GM18868 (cell line): ENCODE results near the gene USP15.

Experiments
- ATAC-seq: cut with Tn5 transposase; IDR thresholded peaks from one replicate; pipeline ENCODE4 v1.9.1; 2021; ENCODE audit warnings: mild to moderate bottlenecking, moderate library complexity; ENCODE audit not compliant: unreplicated experiment

USP15 gene

GRCh38 chr12:62259993-62260732 lies at the start of gene USP15:
Gene USP15, plus strand, starts transcription at chr12:62260404. Its CDS starts 11 bp downstream, at chr12:62260415.
- peak; percentile 77 for ATAC-seq

- peak; percentile 89 for ATAC-seq
Observed at GRCh38 chr12:62210422-62210821, 49.8 kb upstream of the USP15 start.

- ATAC-seq: no peak
Observed at GRCh38 chr12:62211510-62211909, 48.7 kb upstream of the USP15 start.

- no peak for ATAC-seq
Observed at GRCh38 chr12:62214846-62215245, 45.4 kb upstream of the USP15 start.

GRCh38 chr12:62215506-62215905 lies 44.7 kb upstream of the USP15 start:
- no peak for ATAC-seq

GRCh38 chr12:62217466-62218194 lies 42.6 kb upstream of the USP15 start:
- ATAC-seq: no peak

- no peak for ATAC-seq
Observed at GRCh38 chr12:62221107-62221506, 39.1 kb upstream of the USP15 start.

GRCh38 chr12:62224601-62225000 lies 35.6 kb upstream of the USP15 start:
- no peak for ATAC-seq

GRCh38 chr12:62227091-62227490 lies 33.1 kb upstream of the USP15 start:
- no peak for ATAC-seq

- no peak for ATAC-seq
Observed at GRCh38 chr12:62230652-62231051, 29.6 kb upstream of the USP15 start.

- no peak for ATAC-seq
Observed at GRCh38 chr12:62232143-62232729, 28.0 kb upstream of the USP15 start.

GRCh38 chr12:62233805-62234204 lies 26.4 kb upstream of the USP15 start:
- ATAC-seq: no peak

GRCh38 chr12:62239571-62239970 lies 20.6 kb upstream of the USP15 start:
- no peak for ATAC-seq

GRCh38 chr12:62247281-62248045 lies 12.7 kb upstream of the USP15 start:
- no peak for ATAC-seq

- ATAC-seq: no peak
Observed at GRCh38 chr12:62248873-62249272, 11.3 kb upstream of the USP15 start.

- no peak for ATAC-seq
Observed at GRCh38 chr12:62249419-62249818, 10.8 kb upstream of the USP15 start.

GRCh38 chr12:62250671-62251608 lies 9.3 kb upstream of the USP15 start:
- peak; percentile 95 for ATAC-seq

GRCh38 chr12:62251609-62251958 lies 8.6 kb upstream of the USP15 start:
- peak; percentile 34 for ATAC-seq

GRCh38 chr12:62252576-62252975 lies 7.6 kb upstream of the USP15 start:
- no peak for ATAC-seq

- ATAC-seq: no peak
Observed at GRCh38 chr12:62254967-62255366, 5.2 kb upstream of the USP15 start.
